ENCODE measurements around the gene C16orf89. TPM values are rescaled to one million over a fixed set of nuclear protein-coding genes. Genes with fewer than 3 reads are reported as not detected.
"Not testable (repeated sequence)": the region's sequence is repeated elsewhere in the genome, so short reads cannot be mapped to it uniquely, and the experiment has no call there.

The C16orf89 gene
- total and polyA plus RNA-seq, 2 experiments from 2014 or later = 2.8 to 4.4 TPM

GRCh38 chr16:5095145-5095830, 29.5 kb upstream of the C16orf89 start:
- not testable (repeated sequence) for H2AFZ ChIP-seq; H4K20me1 ChIP-seq (replicated peaks; ENCODE audit: insufficient read depth); H3K79me2 ChIP-seq (replicated peaks; ENCODE audit: insufficient read depth); ATAC-seq; H3K27me3 ChIP-seq (ENCODE audit: insufficient read depth); H3K36me3 ChIP-seq (ENCODE audit: insufficient read depth); H3K27ac ChIP-seq (ENCODE audit: low read depth); H3K4me2 ChIP-seq; H3K9me3 Mint-ChIP-seq; H3F3A ChIP-seq (replicated peaks; ENCODE audit: low read depth); H3K4me1 ChIP-seq (ENCODE audit: insufficient read depth); H3K9me2 ChIP-seq (ENCODE audit: insufficient read depth); H3K4me3 ChIP-seq; H3K4me3 Mint-ChIP-seq; H3K27me3 Mint-ChIP-seq (ENCODE audit: insufficient read depth, low read depth, poor library complexity); DNase-seq (ENCODE audit: low spot score)
- Mint-ChIP-seq H3K4me1 (peaks cover 25% of the 10 kb centered on the region), H3K36me3 (ENCODE audit: low read depth) (peaks cover 39% of the 10 kb centered on the region), H3K27ac (peak overlapping the region; percentile 15; the same call in 1 of the 2 replicates)

GRCh38 chr16:5093746-5094145, 28.0 kb upstream of the C16orf89 start:
- not testable (repeated sequence) for H3K27ac Mint-ChIP-seq; H4K20me1 ChIP-seq (replicated peaks; ENCODE audit: insufficient read depth); H3K4me3 ChIP-seq; H3K9me3 Mint-ChIP-seq; H3K27me3 Mint-ChIP-seq (ENCODE audit: insufficient read depth, low read depth, poor library complexity); H3K27ac ChIP-seq (ENCODE audit: low read depth); H2AFZ ChIP-seq; H3K4me3 Mint-ChIP-seq; H3K27me3 ChIP-seq (ENCODE audit: insufficient read depth); H3K9me2 ChIP-seq (ENCODE audit: insufficient read depth); H3K36me3 ChIP-seq (ENCODE audit: insufficient read depth); DNase-seq (ENCODE audit: low spot score); H3K79me2 ChIP-seq (replicated peaks; ENCODE audit: insufficient read depth); ATAC-seq; H3K4me2 ChIP-seq; H3F3A ChIP-seq (replicated peaks; ENCODE audit: low read depth); H3K4me1 ChIP-seq (ENCODE audit: insufficient read depth)
- H3K4me1 Mint-ChIP-seq = peaks cover 16% of the 10 kb centered on the region
- H3K36me3 Mint-ChIP-seq (ENCODE audit: low read depth) = peaks cover 53% of the 10 kb centered on the region

GRCh38 chr16:5093081-5093480, 27.3 kb upstream of the C16orf89 start:
- Mint-ChIP-seq H3K36me3 (ENCODE audit: low read depth) (peaks cover 59% of the 10 kb centered on the region), H3K4me1 (peaks cover 16% of the 10 kb centered on the region)
- not testable (repeated sequence) for H3K27me3 Mint-ChIP-seq (ENCODE audit: insufficient read depth, low read depth, poor library complexity); H3K36me3 ChIP-seq (ENCODE audit: insufficient read depth); H3K79me2 ChIP-seq (replicated peaks; ENCODE audit: insufficient read depth); H3F3A ChIP-seq (replicated peaks; ENCODE audit: low read depth); H3K4me3 Mint-ChIP-seq; H3K9me2 ChIP-seq (ENCODE audit: insufficient read depth); H3K4me1 ChIP-seq (ENCODE audit: insufficient read depth); H3K4me2 ChIP-seq; H3K27ac Mint-ChIP-seq; ATAC-seq; H4K20me1 ChIP-seq (replicated peaks; ENCODE audit: insufficient read depth); H3K27me3 ChIP-seq (ENCODE audit: insufficient read depth); H3K27ac ChIP-seq (ENCODE audit: low read depth); H3K4me3 ChIP-seq; DNase-seq (ENCODE audit: low spot score); H3K9me3 Mint-ChIP-seq; H2AFZ ChIP-seq

DNA sequence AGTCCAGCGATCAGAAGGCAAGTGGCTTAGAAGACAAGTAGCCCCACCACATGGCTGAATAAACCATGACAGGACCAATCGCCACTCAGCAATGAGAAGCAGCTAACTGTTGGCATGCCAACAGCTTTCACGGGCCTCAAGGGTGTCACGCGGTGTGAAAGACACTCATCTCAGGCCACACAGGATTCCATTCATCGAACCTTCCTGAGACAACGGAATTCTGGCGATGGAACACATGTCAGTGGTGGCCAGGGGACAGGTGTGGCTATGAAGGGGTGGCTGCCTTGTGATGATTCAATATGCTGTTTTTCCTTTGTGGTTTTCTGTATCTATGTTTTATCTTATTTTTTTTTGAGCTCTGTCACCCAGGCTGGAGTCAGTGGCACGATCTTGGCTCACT, 24.8 kb upstream of the C16orf89 start:
- not testable (repeated sequence) for H4K20me1 ChIP-seq (replicated peaks; ENCODE audit: insufficient read depth); H3K27ac Mint-ChIP-seq; H3K4me1 Mint-ChIP-seq; H3K4me1 ChIP-seq (ENCODE audit: insufficient read depth); ATAC-seq; H3K27me3 Mint-ChIP-seq (ENCODE audit: insufficient read depth, low read depth, poor library complexity); H2AFZ ChIP-seq; H3F3A ChIP-seq (replicated peaks; ENCODE audit: low read depth); H3K9me3 Mint-ChIP-seq; H3K27ac ChIP-seq (ENCODE audit: low read depth); H3K27me3 ChIP-seq (ENCODE audit: insufficient read depth); H3K4me3 ChIP-seq; H3K4me2 ChIP-seq; H3K9me2 ChIP-seq (ENCODE audit: insufficient read depth); H3K36me3 ChIP-seq (ENCODE audit: insufficient read depth); H3K79me2 ChIP-seq (replicated peaks; ENCODE audit: insufficient read depth); H3K4me3 Mint-ChIP-seq; DNase-seq (ENCODE audit: low spot score)
- peaks cover 74% of the 10 kb centered on the region for H3K36me3 Mint-ChIP-seq (ENCODE audit: low read depth)

DNA sequence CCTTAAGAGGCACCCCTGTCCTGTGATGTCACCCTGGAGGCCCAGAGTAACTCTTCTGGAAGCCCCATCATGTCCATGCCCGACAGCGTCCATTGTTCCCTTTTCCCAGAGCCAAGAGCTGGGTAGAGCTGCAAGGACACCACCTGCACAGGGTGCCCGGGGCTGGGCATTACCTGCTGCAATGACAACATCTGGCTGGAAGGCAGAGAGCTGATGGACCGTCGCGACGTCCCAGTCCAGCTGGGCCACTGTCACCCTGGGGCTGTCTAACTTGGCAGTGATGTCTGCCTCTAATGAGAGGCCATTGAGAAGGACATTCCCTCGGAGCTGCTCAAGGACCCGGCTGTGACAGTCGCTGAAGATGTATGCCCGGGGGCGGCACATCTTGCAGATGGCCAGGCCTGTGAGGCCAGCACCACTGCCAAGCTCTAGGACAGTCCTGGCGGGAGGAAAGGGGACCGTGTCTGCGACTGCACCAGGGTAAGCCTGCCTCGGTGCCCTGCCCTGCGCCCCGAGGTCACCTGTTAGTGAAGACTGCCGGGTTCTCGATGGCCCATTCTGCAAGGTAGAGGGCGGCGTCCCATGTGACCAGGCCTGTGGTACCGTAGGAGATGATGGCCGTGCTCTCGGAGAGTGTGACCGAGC, 24.3 kb upstream of the C16orf89 start:
- not testable (repeated sequence) for DNase-seq (ENCODE audit: low spot score)

GRCh38 chr16:5088936-5089335, 23.2 kb upstream of the C16orf89 start:
- not testable (repeated sequence) for H2AFZ ChIP-seq; H3K27ac Mint-ChIP-seq; H3F3A ChIP-seq (replicated peaks; ENCODE audit: low read depth); ATAC-seq; H3K4me3 Mint-ChIP-seq; H3K4me1 ChIP-seq (ENCODE audit: insufficient read depth); H3K4me2 ChIP-seq; H3K9me3 Mint-ChIP-seq; H4K20me1 ChIP-seq (replicated peaks; ENCODE audit: insufficient read depth); H3K4me3 ChIP-seq; H3K9me2 ChIP-seq (ENCODE audit: insufficient read depth); H3K27ac ChIP-seq (ENCODE audit: low read depth); DNase-seq (ENCODE audit: low spot score); H3K27me3 Mint-ChIP-seq (ENCODE audit: insufficient read depth, low read depth, poor library complexity); H3K79me2 ChIP-seq (replicated peaks; ENCODE audit: insufficient read depth); H3K27me3 ChIP-seq (ENCODE audit: insufficient read depth); H3K36me3 ChIP-seq (ENCODE audit: insufficient read depth)
- Mint-ChIP-seq H3K36me3 (ENCODE audit: low read depth) (peaks cover 87% of the 10 kb centered on the region), H3K4me1 (peaks cover 10% of the 10 kb centered on the region)

More for the DNA sequence above, 24.3 kb upstream of the C16orf89 start:
- not testable (repeated sequence) for H3K27me3 Mint-ChIP-seq (ENCODE audit: insufficient read depth, low read depth, poor library complexity); H4K20me1 ChIP-seq (replicated peaks; ENCODE audit: insufficient read depth); H3F3A ChIP-seq (replicated peaks; ENCODE audit: low read depth); H3K9me2 ChIP-seq (ENCODE audit: insufficient read depth); H3K4me1 Mint-ChIP-seq; H3K27ac Mint-ChIP-seq; H3K4me2 ChIP-seq; H3K4me3 Mint-ChIP-seq; H2AFZ ChIP-seq; ATAC-seq; H3K27ac ChIP-seq (ENCODE audit: low read depth); H3K9me3 Mint-ChIP-seq; H3K36me3 ChIP-seq (ENCODE audit: insufficient read depth); H3K79me2 ChIP-seq (replicated peaks; ENCODE audit: insufficient read depth); H3K27me3 ChIP-seq (ENCODE audit: insufficient read depth); H3K4me3 ChIP-seq; H3K4me1 ChIP-seq (ENCODE audit: insufficient read depth)
- H3K36me3 Mint-ChIP-seq (ENCODE audit: low read depth) = peaks cover 76% of the 10 kb centered on the region
